Omental fat pad (tissue), 4 donors: ENCODE data around the gene CDC42BPB. TPM values are rescaled to one million over a fixed set of nuclear protein-coding genes. Genes with fewer than 3 reads are reported as not detected.
"Not testable (repeated sequence)": the region's sequence is repeated elsewhere in the genome, so short reads cannot be mapped to it uniquely, and the experiment has no call there.

Experiments used
- ATAC-seq: fragments of 150-250 bp; one replicate; pipeline ENCODE4 v1.9.1; 2016; ENCODE audit warnings: mild to moderate bottlenecking, moderate library complexity; ENCODE audit not compliant: low FRiP score
- DNase-seq: peaks from one replicate; pipeline ENCODE4 v3.0.0-alpha.2; 2019; ENCODE audit warnings: low spot score
- CTCF ChIP-seq, 3 donors: fragments of 450-650 bp; IDR thresholded peaks; one replicate each; pipeline ENCODE4 v1.5.1; 2016 to 2017; ENCODE audit warnings: antibody characterized with exemption in 3 of 3, mild to moderate bottlenecking in 3 of 3, moderate library complexity in 2 of 3
- total RNA-seq, 4 donors: library from RNA; depleted of rRNA; stranded (reverse); fragments of >200 nt; gene quantifications; one replicate each; pipeline ENCODE4 v1.1.0, GENCODE V29; 2016

CDC42BPB gene
- total RNA-seq, 4 donors from 2014 or later, result 63.7 to 131 (median 113) TPM

- ATAC-seq (no peak), DNase-seq (no peak)
- no peak for TF ChIP-seq CTCF (IDR thresholded peaks at IDR 0.05)
Measured at GRCh38 chr14:102897299-102898027, 159.9 kb downstream of the CDC42BPB start.

- ATAC-seq, DNase-seq: not testable (repeated sequence)
Measured at GRCh38 chr14:102896735-102897134, 160.6 kb downstream of the CDC42BPB start.

- TF ChIP-seq CTCF (IDR thresholded peaks at IDR 0.05), result no peak
- DNase-seq (no peak), ATAC-seq (peak; percentile 77)
Measured at GRCh38 chr14:102893452-102893851, 163.9 kb downstream of the CDC42BPB start.

GRCh38 chr14:102892651-102893050, 164.7 kb downstream of the CDC42BPB start:
- DNase-seq (no peak), ATAC-seq (no peak)
- TF ChIP-seq CTCF (IDR thresholded peaks at IDR 0.05), result no peak

GRCh38 chr14:102891556-102891955, 165.8 kb downstream of the CDC42BPB start:
- ATAC-seq, result no peak
- TF ChIP-seq CTCF (IDR thresholded peaks at IDR 0.05), result no peak
- DNase-seq, result no peak

- DNase-seq, result no peak
- TF ChIP-seq CTCF (IDR thresholded peaks at IDR 0.05), result no peak
- no peak for ATAC-seq
Measured at GRCh38 chr14:102891111-102891510, 166.2 kb downstream of the CDC42BPB start.

- DNase-seq, result no peak
- no peak for ATAC-seq
- no peak for TF ChIP-seq CTCF (IDR thresholded peaks at IDR 0.05)
Measured at GRCh38 chr14:102889615-102890014, 167.7 kb downstream of the CDC42BPB start.
